ENCODE results near the gene SLC27A2.
"Not testable (repeated sequence)": the region's sequence is repeated elsewhere in the genome, so short reads cannot be mapped to it uniquely, and the experiment has no call there.

Gene SLC27A2

GRCh38 chr15:50150349-50150748 lies 31.6 kb upstream of the SLC27A2 start:
- H3K36me3 ChIP-seq: no peaks in the 10 kb centered on the region
- no peaks in the 10 kb centered on the region for H3K27me3 ChIP-seq
- H3K4me2 ChIP-seq: 0 out of 22 replicates have a peak overlapping the region, but pooled peaks of 1 of the 11 experiments have one; percentile 21
- peaks cover 0 to 23% (median 8%) of the 10 kb centered on the region in 10 experiments; a peak in 16 of 20 replicates for H3K4me1 ChIP-seq
- no peak overlapping the region for H3K27ac ChIP-seq
- H3K9ac ChIP-seq: no peak overlapping the region
- H4K20me1 ChIP-seq: no peaks in the 10 kb centered on the region
- no peak for TF ChIP-seq Cebpa-rat (IDR thresholded peaks at IDR 0.05)
- H3K9me3 ChIP-seq (replicated peaks in 1 of 11): peaks cover 0 to 7% (median 4%) of the 10 kb centered on the region in 11 experiments; a peak in 8 of 22 replicates
- H3K4me3 ChIP-seq: no peak overlapping the region

- Histone ChIP-seq H3K4me3 (no peak overlapping the region), H4K20me1 (no peaks in the 10 kb centered on the region), H3K27me3 (no peaks in the 10 kb centered on the region), H3K36me3 (no peaks in the 10 kb centered on the region), H3K27ac (no peak overlapping the region), H3K4me2 (0 out of 22 replicates have a peak overlapping the region, but pooled peaks of 1 of the 11 experiments have one; percentile 21), H3K9ac (no peak overlapping the region), H3K4me1 (peaks cover 0 to 20% (median 8%) of the 10 kb centered on the region in 10 experiments; a peak in 16 of 20 replicates), H3K9me3 (replicated peaks in 1 of 11) (peaks cover 0 to 7% (median 4%) of the 10 kb centered on the region in 11 experiments; a peak in 8 of 22 replicates)
- TF ChIP-seq Cebpa-rat (IDR thresholded peaks at IDR 0.05): no peak
These were observed 31.1 kb upstream of the SLC27A2 start for GRCh38 chr15:50150851-50151250.

DNA sequence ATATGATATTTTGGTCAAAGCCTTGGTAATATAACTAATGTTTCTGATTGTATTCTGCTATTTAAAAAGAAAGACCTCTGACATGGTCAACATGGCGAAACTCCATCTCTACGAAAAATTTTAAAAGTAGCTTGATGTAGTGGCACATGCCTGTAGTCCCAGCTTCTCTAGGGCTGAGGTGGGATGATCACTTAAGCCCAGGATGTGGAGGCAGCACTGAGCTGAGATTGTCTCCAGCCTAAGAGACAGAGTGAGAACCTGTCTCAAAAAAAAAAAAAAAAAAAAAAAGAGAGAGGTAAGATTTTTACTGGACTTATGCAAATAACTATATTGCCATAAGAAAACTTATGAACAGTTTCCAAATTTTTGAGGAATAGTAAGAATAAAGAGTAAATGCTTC lies 30.5 kb upstream of the SLC27A2 start:
- Histone ChIP-seq H3K27ac (no peak overlapping the region), H3K9ac (no peak overlapping the region), H3K4me3 (no peak overlapping the region), H3K27me3 (no peaks in the 10 kb centered on the region), H3K36me3 (no peaks in the 10 kb centered on the region), H3K9me3 (replicated peaks in 1 of 11) (peaks cover 0 to 11% (median 8%) of the 10 kb centered on the region in 11 experiments; a peak in 17 of 22 replicates), H3K4me2 (no peak overlapping the region), H3K4me1 (peaks cover 0 to 14% (median 6%) of the 10 kb centered on the region in 10 experiments; a peak in 16 of 20 replicates), H4K20me1 (no peaks in the 10 kb centered on the region)
- no peak for TF ChIP-seq Cebpa-rat (IDR thresholded peaks at IDR 0.05)

DNA sequence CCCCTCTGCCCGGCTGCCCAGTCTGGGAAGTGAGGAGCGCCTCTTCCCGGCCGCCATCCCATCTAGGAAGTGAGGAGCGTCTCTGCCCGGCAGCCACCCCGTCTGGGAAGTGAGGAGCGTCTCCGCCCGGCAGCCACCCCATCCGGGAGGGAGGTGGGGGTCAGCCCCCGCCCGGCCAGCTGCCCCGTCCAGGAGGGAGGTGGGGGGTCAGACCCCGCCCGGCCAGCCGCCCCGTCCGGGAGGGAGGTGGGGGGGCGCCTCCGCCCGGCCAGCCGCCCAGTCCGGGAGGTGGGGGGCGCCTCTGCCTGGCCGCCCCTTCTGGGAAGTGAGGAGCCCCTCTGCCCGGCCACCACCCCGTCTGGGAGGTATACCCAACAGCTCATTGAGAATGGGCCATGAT lies 23.8 kb upstream of the SLC27A2 start:
- not testable (repeated sequence) for H4K20me1 ChIP-seq, H3K27me3 ChIP-seq, H3K27ac ChIP-seq

DNA sequence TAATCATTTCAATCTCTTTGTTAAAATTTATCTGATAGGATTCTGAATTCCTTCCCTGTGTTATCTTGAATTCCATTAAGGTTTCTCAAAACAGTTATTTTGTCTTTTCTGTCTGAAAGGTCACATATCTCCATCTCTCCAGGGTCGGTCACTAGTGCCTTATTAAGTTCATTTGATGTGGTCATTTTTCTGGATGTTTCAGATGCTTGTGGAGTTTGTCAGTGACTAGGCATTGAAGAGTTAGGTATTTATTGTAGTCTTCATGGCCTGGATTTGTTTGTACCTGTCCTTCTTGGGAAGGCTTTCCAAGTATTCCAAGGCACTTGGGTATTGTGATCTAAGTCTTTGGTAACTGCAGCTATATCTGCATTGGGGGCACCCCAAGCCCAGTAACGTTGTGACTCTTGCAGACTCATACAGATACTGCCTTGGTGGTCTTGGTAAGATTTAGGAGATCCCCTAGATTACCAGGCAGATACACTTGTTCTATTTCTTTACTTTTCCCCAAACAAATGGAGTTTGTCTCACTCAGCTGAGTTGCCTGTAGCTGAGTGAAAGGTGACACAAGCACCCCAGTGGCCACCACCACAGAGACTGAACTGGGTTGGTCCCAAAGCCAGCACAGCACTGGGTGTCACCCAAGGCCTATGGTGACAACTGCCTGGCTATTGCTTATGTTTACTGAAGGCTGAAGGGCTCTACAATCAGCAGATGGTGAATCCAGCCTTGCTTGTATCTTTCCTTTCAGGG lies 18.9 kb upstream of the SLC27A2 start:
- Histone ChIP-seq H3K27me3 (no peaks in the 10 kb centered on the region), H3K36me3 (no peaks in the 10 kb centered on the region), H3K4me3 (no peak overlapping the region), H3K9ac (no peak overlapping the region), H3K4me1 (peaks cover 0 to 8% (median 2%) of the 10 kb centered on the region in 10 experiments; a peak in 4 of 20 replicates), H3K4me2 (no peak overlapping the region), H3K27ac (no peak overlapping the region), H3K9me3 (replicated peaks in 1 of 11) (peaks cover 0 to 27% (median 18%) of the 10 kb centered on the region in 11 experiments; a peak in 13 of 22 replicates), H4K20me1 (no peaks in the 10 kb centered on the region)
- TF ChIP-seq Cebpa-rat (IDR thresholded peaks at IDR 0.05): no peak

More for the DNA sequence above, 23.8 kb upstream of the SLC27A2 start:
- H3K4me1 ChIP-seq, H3K36me3 ChIP-seq, H3K4me3 ChIP-seq, H3K9ac ChIP-seq, H3K4me2 ChIP-seq: not testable (repeated sequence)
- peaks cover 9 to 37% (median 23%) of the 10 kb centered on the region in 11 experiments; a peak in 20 of 22 replicates for H3K9me3 ChIP-seq (replicated peaks in 1 of 11)

GRCh38 chr15:50163719-50164410 lies 18.1 kb upstream of the SLC27A2 start:
- Histone ChIP-seq H3K27me3 (no peaks in the 10 kb centered on the region), H4K20me1 (no peaks in the 10 kb centered on the region), H3K9me3 (replicated peaks in 1 of 11) (peaks cover 0 to 21% (median 16%) of the 10 kb centered on the region in 11 experiments; a peak in 13 of 22 replicates), H3K27ac (no peak overlapping the region; a peak in 1 of 22 replicates), H3K4me1 (peaks cover 0 to 8% (median 2%) of the 10 kb centered on the region in 10 experiments; a peak in 4 of 20 replicates), H3K4me3 (no peak overlapping the region), H3K4me2 (peak overlapping the region in 1 of 11 experiments; percentile 34; a peak in 1 of 22 replicates), H3K9ac (no peak overlapping the region), H3K36me3 (no peaks in the 10 kb centered on the region)
- TF ChIP-seq Cebpa-rat (IDR thresholded peaks at IDR 0.05): no peak

- Histone ChIP-seq H3K9ac (no peak overlapping the region), H3K36me3 (no peaks in the 10 kb centered on the region), H3K9me3 (replicated peaks in 1 of 11) (peaks cover 0 to 25% (median 16%) of the 10 kb centered on the region in 11 experiments; a peak in 15 of 22 replicates), H4K20me1 (no peaks in the 10 kb centered on the region), H3K4me3 (no peak overlapping the region), H3K27ac (no peak overlapping the region), H3K27me3 (no peaks in the 10 kb centered on the region), H3K4me2 (no peak overlapping the region), H3K4me1 (peaks cover 0 to 8% (median 2%) of the 10 kb centered on the region in 10 experiments; a peak in 4 of 20 replicates)
- TF ChIP-seq Cebpa-rat (IDR thresholded peaks at IDR 0.05): no peak
These were observed 17.5 kb upstream of the SLC27A2 start for GRCh38 chr15:50164458-50164857.

- H3K4me3 ChIP-seq: no peak overlapping the region
- H4K20me1 ChIP-seq: no peaks in the 10 kb centered on the region
- H3K4me2 ChIP-seq: no peak overlapping the region
- no peaks in the 10 kb centered on the region for H3K27me3 ChIP-seq
- H3K27ac ChIP-seq: no peak overlapping the region
- H3K36me3 ChIP-seq: no peaks in the 10 kb centered on the region
- peaks cover 3 to 25% (median 15%) of the 10 kb centered on the region in 11 experiments; a peak in 15 of 22 replicates for H3K9me3 ChIP-seq (replicated peaks in 1 of 11)
- no peak for TF ChIP-seq Cebpa-rat (IDR thresholded peaks at IDR 0.05)
- H3K9ac ChIP-seq: no peak overlapping the region
- H3K4me1 ChIP-seq: peaks cover 0 to 8% (median 2%) of the 10 kb centered on the region in 10 experiments; a peak in 4 of 20 replicates
These were observed 15.8 kb upstream of the SLC27A2 start for GRCh38 chr15:50166216-50166615.

- no peak overlapping the region for H3K27ac ChIP-seq
- H4K20me1 ChIP-seq: no peaks in the 10 kb centered on the region
- H3K36me3 ChIP-seq: no peaks in the 10 kb centered on the region
- H3K4me2 ChIP-seq: no peak overlapping the region
- no peak overlapping the region for H3K9ac ChIP-seq
- peaks cover 8 to 31% (median 24%) of the 10 kb centered on the region in 11 experiments; a peak in 20 of 22 replicates for H3K9me3 ChIP-seq (replicated peaks in 1 of 11)
- H3K4me3 ChIP-seq: no peak overlapping the region
- H3K27me3 ChIP-seq: no peaks in the 10 kb centered on the region
- no peak for TF ChIP-seq Cebpa-rat (IDR thresholded peaks at IDR 0.05)
- peaks cover 0 to 8% (median 2%) of the 10 kb centered on the region in 10 experiments; a peak in 4 of 20 replicates for H3K4me1 ChIP-seq
These were observed 14.9 kb upstream of the SLC27A2 start for GRCh38 chr15:50167110-50167509.
